ENCODE data around the gene SH2D6. TPM values are rescaled to one million over a fixed set of nuclear protein-coding genes. Genes with fewer than 3 reads are reported as not detected.

SH2D6 gene
- total RNA-seq, 2 donors from 2014 or later: 0.66 to 1.3 TPM

DNA sequence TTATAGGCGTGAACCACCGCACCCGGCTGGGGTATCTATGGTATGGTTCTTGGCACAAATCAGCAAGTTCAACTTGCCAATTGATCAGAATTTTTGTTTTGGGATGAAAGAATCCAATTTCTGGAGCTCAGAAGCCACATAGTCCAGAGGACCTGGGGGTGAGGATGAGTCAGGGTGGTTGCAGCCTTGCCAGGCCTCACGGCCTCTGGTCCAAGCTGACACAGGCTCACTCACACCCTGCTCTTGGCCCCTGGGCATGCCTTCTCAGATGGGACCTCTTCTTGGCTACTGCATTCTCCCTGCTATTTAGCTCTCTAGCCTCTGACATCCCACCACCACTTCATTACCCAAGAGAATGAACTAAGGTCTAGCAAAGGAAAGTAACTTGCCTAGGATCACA lies 24.7 kb upstream of the SH2D6 start:
- Mint-ChIP-seq H3K27me3 (no peaks in the 10 kb centered on the region), H3K9me3 (no peaks in the 10 kb centered on the region), H3K4me1 (peaks cover 6% of the 10 kb centered on the region), H3K36me3 (ENCODE audit: low read depth) (peaks cover 33% of the 10 kb centered on the region), H3K4me3 (no peak overlapping the region), H3K27ac (peak overlapping the region; percentile 46)
- ATAC-seq (replicated peaks): no peak

- no peak for ATAC-seq (replicated peaks)
- Mint-ChIP-seq H3K4me1 (peaks cover 6% of the 10 kb centered on the region), H3K27ac (peak overlapping the region; percentile 46), H3K4me3 (no peak overlapping the region), H3K27me3 (no peaks in the 10 kb centered on the region), H3K9me3 (no peaks in the 10 kb centered on the region), H3K36me3 (ENCODE audit: low read depth) (peaks cover 33% of the 10 kb centered on the region)
Observed at GRCh38 chr2:85394261-85394681, 24.2 kb upstream of the SH2D6 start.

- Mint-ChIP-seq H3K4me3 (no peak overlapping the region), H3K36me3 (ENCODE audit: low read depth) (peaks cover 31% of the 10 kb centered on the region), H3K4me1 (peaks cover 6% of the 10 kb centered on the region), H3K27me3 (no peaks in the 10 kb centered on the region), H3K27ac (no peak overlapping the region), H3K9me3 (no peaks in the 10 kb centered on the region)
- ATAC-seq (replicated peaks): no peak
Observed at GRCh38 chr2:85394976-85395375, 23.5 kb upstream of the SH2D6 start.

DNA sequence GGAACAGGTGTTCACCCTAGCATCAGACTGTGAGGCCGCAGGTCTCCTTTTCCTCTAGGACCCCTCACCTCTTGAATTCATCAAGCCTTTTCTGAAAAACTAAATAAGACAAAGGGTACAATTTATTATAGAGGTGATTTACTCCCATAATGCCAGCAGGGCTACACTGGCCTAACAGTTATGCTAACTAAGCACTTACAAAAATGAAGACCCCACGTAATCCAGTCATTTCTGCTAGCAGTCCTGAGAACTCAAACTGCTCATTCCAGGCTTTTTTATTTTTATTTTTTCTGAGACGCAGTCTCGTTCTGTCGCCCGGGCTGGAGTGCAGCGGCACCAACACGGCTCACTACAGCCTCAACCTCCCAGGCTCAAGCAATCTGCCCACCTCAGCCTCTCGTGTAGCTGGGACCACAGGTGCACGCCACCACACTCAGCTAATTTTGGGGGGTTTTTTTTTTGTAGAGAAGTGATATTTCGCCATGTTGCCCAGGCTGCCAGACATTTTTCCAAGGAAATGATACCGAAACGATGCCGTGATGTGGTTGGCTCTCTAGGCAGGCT lies 22.5 kb upstream of the SH2D6 start:
- Mint-ChIP-seq H3K4me3 (no peak overlapping the region), H3K27me3 (no peaks in the 10 kb centered on the region), H3K9me3 (no peaks in the 10 kb centered on the region), H3K27ac (peak overlapping the region; percentile 84), H3K4me1 (peaks cover 6% of the 10 kb centered on the region), H3K36me3 (ENCODE audit: low read depth) (peaks cover 33% of the 10 kb centered on the region)
- no peak for ATAC-seq (replicated peaks)

GRCh38 chr2:85396531-85397470 lies 21.7 kb upstream of the SH2D6 start:
- H3K27ac Mint-ChIP-seq: peak overlapping the region; percentile 84
- H3K36me3 Mint-ChIP-seq (ENCODE audit: low read depth): peaks cover 37% of the 10 kb centered on the region
- peaks cover 6% of the 10 kb centered on the region for H3K4me1 Mint-ChIP-seq
- H3K9me3 Mint-ChIP-seq: no peaks in the 10 kb centered on the region
- peak; percentile 46 for ATAC-seq (replicated peaks)
- no peaks in the 10 kb centered on the region for H3K27me3 Mint-ChIP-seq
- no peak overlapping the region for H3K4me3 Mint-ChIP-seq

DNA sequence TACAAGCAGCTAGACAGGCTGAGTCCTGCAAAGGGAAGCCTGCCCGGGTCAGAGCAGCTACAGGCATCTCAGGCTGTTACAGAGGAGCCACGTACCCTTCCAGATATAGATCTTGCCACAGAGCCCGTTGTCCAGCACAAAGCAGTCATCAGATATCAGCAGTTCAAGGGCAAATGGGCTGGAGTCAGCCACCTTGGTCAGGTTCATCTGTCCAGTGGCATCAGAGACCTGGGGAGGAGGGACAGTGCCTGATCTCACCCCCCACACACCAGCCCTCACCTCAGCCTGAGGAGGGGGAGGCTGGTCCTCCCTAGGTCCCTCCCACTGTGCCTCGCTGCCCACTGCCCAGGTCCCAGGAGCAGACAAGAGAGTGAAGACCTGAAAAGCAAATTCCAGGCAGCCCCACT lies 20.6 kb upstream of the SH2D6 start:
- Mint-ChIP-seq H3K4me3 (no peak overlapping the region), H3K36me3 (ENCODE audit: low read depth) (peaks cover 43% of the 10 kb centered on the region), H3K4me1 (peaks cover 10% of the 10 kb centered on the region), H3K27ac (no peak overlapping the region), H3K9me3 (no peaks in the 10 kb centered on the region), H3K27me3 (no peaks in the 10 kb centered on the region)
- ATAC-seq (replicated peaks): no peak

- H3K9me3 Mint-ChIP-seq: no peaks in the 10 kb centered on the region
- H3K27me3 Mint-ChIP-seq: no peaks in the 10 kb centered on the region
- H3K4me3 Mint-ChIP-seq: no peak overlapping the region
- peaks cover 43% of the 10 kb centered on the region for H3K36me3 Mint-ChIP-seq (ENCODE audit: low read depth)
- no peak for ATAC-seq (replicated peaks)
- H3K27ac Mint-ChIP-seq: no peak overlapping the region
- H3K4me1 Mint-ChIP-seq: peaks cover 10% of the 10 kb centered on the region
Observed at GRCh38 chr2:85398426-85399182, 19.9 kb upstream of the SH2D6 start.

- Mint-ChIP-seq H3K27ac (no peak overlapping the region), H3K4me3 (no peak overlapping the region), H3K27me3 (no peaks in the 10 kb centered on the region), H3K36me3 (ENCODE audit: low read depth) (peaks cover 43% of the 10 kb centered on the region), H3K4me1 (peaks cover 6% of the 10 kb centered on the region), H3K9me3 (no peaks in the 10 kb centered on the region)
- no peak for ATAC-seq (replicated peaks)
Observed at GRCh38 chr2:85399183-85399455, 19.4 kb upstream of the SH2D6 start.

DNA sequence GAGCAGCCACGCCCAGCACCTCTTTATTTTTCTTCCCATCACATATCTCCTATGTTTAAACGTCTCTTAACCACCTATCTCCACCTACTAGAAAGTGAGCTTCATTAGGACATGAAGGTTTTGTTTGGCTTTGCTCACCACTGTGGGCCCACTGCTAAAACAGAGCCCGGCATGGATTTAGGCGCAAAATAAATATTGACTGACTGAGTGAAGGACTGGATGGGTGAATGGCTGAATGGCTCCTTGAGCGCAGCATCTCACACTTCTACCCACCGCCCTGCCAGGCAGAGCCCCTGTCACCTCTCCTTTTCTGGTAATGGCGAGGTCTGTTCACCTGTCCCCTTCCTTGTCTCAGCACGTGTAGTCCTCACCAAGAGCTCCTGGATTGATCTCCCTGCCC lies 18.5 kb upstream of the SH2D6 start:
- Mint-ChIP-seq H3K4me1 (peaks cover 5% of the 10 kb centered on the region), H3K4me3 (no peak overlapping the region), H3K36me3 (ENCODE audit: low read depth) (peaks cover 43% of the 10 kb centered on the region), H3K27ac (peak overlapping the region; percentile 34), H3K9me3 (no peaks in the 10 kb centered on the region), H3K27me3 (no peaks in the 10 kb centered on the region)
- ATAC-seq (replicated peaks): no peak

DNA sequence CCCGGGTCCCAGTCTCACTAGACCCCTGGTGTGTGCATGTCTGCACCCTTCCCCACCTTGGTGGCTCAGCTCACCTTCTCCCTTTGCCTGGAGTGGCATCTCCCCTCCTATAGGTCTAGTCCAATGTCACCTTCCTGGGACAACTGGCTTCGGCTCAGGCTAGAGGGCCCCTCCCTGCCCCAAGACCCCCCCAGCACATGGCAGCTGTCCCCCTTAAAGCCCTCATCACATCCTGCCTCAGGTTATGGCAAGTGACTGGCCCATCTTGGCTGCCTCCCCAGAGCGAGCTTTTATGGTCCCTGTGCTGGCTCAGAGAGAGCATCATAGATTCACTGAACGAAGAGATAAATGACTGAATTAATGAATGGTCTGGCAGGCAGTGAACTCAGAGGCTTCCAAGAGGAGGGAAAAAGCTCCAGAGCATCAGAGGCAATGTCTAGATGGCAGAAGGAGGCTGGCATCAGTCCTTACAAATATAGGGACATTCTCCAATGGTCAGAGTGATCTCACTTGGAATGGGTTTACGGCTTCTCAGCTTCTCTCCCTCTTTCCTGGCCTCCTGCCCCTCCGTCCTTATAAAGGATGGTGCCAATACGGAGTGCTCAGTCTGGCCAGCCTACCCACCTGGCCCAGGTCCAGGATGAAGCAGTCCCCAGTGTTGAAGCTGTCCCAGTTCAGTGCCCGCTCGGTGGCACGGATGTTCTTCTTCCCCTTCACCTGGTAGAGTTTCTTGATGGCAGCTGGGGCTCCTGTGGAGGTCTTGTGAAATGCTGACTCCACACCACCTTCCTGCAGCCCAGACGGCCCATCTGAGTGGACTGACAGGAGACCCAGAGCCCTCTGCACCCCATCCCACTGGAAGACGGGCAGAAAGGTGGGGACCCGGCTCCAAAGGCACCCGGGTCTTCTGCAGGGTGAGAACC lies 17.7 kb upstream of the SH2D6 start:
- Mint-ChIP-seq H3K27ac (peak overlapping the region; percentile 34), H3K27me3 (no peaks in the 10 kb centered on the region), H3K36me3 (ENCODE audit: low read depth) (peaks cover 43% of the 10 kb centered on the region), H3K9me3 (no peaks in the 10 kb centered on the region), H3K4me1 (peaks cover 13% of the 10 kb centered on the region), H3K4me3 (no peak overlapping the region)
- ATAC-seq (replicated peaks): no peak

GRCh38 chr2:85401464-85401805 lies 17.1 kb upstream of the SH2D6 start:
- peaks cover 13% of the 10 kb centered on the region for H3K4me1 Mint-ChIP-seq
- no peaks in the 10 kb centered on the region for H3K27me3 Mint-ChIP-seq
- no peaks in the 10 kb centered on the region for H3K9me3 Mint-ChIP-seq
- H3K27ac Mint-ChIP-seq: no peak overlapping the region
- ATAC-seq (replicated peaks): no peak
- peaks cover 40% of the 10 kb centered on the region for H3K36me3 Mint-ChIP-seq (ENCODE audit: low read depth)
- no peak overlapping the region for H3K4me3 Mint-ChIP-seq

GRCh38 chr2:85401844-85402243 lies 16.7 kb upstream of the SH2D6 start:
- H3K4me1 Mint-ChIP-seq: peaks cover 13% of the 10 kb centered on the region
- ATAC-seq (replicated peaks): no peak
- H3K27me3 Mint-ChIP-seq: no peaks in the 10 kb centered on the region
- no peaks in the 10 kb centered on the region for H3K9me3 Mint-ChIP-seq
- no peak overlapping the region for H3K27ac Mint-ChIP-seq
- H3K36me3 Mint-ChIP-seq (ENCODE audit: low read depth): peaks cover 36% of the 10 kb centered on the region
- H3K4me3 Mint-ChIP-seq: no peak overlapping the region

DNA sequence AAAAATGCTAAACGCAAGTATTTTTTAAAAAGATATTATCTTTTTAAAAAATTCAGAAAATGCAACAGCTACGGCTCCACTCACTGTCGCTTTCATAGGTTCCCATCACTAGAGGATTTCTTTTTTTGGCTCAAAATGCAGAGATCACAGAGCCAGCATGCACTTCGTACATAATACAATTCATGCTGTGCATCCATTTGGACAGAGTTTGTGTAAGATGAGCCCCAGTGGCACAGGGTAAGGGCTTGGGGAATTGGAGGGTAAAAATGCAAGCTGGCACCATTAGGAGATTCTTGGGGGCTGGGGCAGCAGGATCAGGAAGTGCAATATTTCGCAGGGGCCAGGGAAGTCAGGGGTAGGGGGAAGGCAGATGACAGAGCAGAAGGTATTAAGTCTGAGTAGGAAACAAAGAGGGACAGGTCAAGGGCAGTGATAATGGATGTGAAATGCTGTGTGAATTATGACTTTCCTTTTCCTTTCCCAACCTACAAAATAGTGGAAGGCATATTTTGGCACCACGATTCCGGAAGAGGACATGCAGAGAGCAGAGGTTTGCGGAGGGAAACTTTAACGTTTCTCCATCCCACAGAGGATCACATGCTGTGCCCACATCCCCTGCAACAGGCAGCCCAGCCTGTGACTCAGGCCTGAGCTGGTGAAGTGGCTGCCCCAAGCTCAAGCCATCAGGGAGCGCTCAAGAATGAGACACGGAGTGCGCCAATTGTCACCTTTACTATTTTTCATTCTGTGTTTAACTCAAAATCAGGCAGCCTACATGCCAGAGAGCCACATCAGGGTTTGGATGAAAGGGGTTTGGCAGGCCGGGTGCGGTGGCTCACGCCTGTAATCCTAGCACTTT lies 13.1 kb upstream of the SH2D6 start:
- Mint-ChIP-seq H3K27ac (peak overlapping the region; percentile 92), H3K27me3 (no peaks in the 10 kb centered on the region), H3K9me3 (no peaks in the 10 kb centered on the region), H3K4me1 (peaks cover 39% of the 10 kb centered on the region), H3K4me3 (peak overlapping the region; percentile 87), H3K36me3 (ENCODE audit: low read depth) (peaks cover 15% of the 10 kb centered on the region)
- ATAC-seq (replicated peaks): peak; percentile 98
